ENCODE measurements around the gene MLXIP. TPM values are rescaled to one million over a fixed set of nuclear protein-coding genes. Genes with fewer than 3 reads are reported as not detected.
"Not testable (repeated sequence)": the region's sequence is repeated elsewhere in the genome, so short reads cannot be mapped to it uniquely, and the experiment has no call there.

The MLXIP gene
- total RNA-seq, 1 experiment from 2014 or later: 32.4 TPM

GRCh38 chr12:122174155-122174845 is 95.7 kb downstream of the MLXIP start, which contains the start of gene IL31:
Gene IL31, minus strand, starts transcription at chr12:122174221. Its CDS starts 49 bp downstream, at chr12:122174172.
- H2AFZ ChIP-seq (ENCODE audit: low read length): no peak within 1 kb of the TSS

GRCh38 chr12:122176473-122176872 is 97.9 kb downstream of the MLXIP start:
- not testable (repeated sequence) for H4K91ac ChIP-seq (ENCODE audit: insufficient read length, low read depth, low read length); H4K5ac ChIP-seq (ENCODE audit: insufficient read length, low read depth, low read length); H3K36me3 Mint-ChIP-seq (ENCODE audit: insufficient read depth in 1 of 3, low read depth in 3 of 3); H3T11ph ChIP-seq (ENCODE audit: low read length); H3K4me1 Mint-ChIP-seq; H2BK5ac ChIP-seq (ENCODE audit: insufficient read length, low read length); H3K23ac ChIP-seq (ENCODE audit: insufficient read length, low read depth, low read length); H4K20me1 ChIP-seq (ENCODE audit: control insufficient read depth, insufficient read depth, insufficient read length); H3K27ac ChIP-seq (ENCODE audit: insufficient read length, low read depth, low read length); DNase-seq; H4K8ac ChIP-seq (replicated peaks; ENCODE audit: insufficient read length, low read depth, low read length); H3K4ac ChIP-seq (ENCODE audit: low read depth, low read length); H2BK15ac ChIP-seq (ENCODE audit: low read depth, low read length); H2BK120ac ChIP-seq (ENCODE audit: low read depth, low read length, poor library complexity, severe bottlenecking); H3K18ac ChIP-seq (ENCODE audit: insufficient read length, low read depth, low read length); H3K14ac ChIP-seq (ENCODE audit: insufficient read depth, low read length); H2AFZ ChIP-seq (ENCODE audit: low read length); H3K4me3 Mint-ChIP-seq; H3K27me3 ChIP-seq (ENCODE audit: insufficient read depth, low read length); H3K23me2 ChIP-seq (ENCODE audit: insufficient read length, low read depth, low read length, poor library complexity, severe bottlenecking); H3K4me1 ChIP-seq (ENCODE audit: insufficient read depth, low read length); H3K9ac ChIP-seq (ENCODE audit: extremely low read depth, insufficient read length, low read length); H2AK5ac ChIP-seq (ENCODE audit: insufficient read length, low read length); H3K79me2 ChIP-seq (ENCODE audit: insufficient read depth, low read length); H3K9me3 ChIP-seq (ENCODE audit: control insufficient read depth, low read depth, low read length); H2BK12ac ChIP-seq (ENCODE audit: insufficient read length, low read depth, low read length); H3K79me1 ChIP-seq (ENCODE audit: insufficient read depth, low read depth, low read length, poor library complexity, severe bottlenecking); H2BK20ac ChIP-seq (ENCODE audit: low read depth, low read length, poor library complexity, severe bottlenecking); H3K4me2 ChIP-seq (ENCODE audit: insufficient read depth, insufficient read length, low read length); H3K9me3 Mint-ChIP-seq; H3K56ac ChIP-seq (ENCODE audit: insufficient read length, low read depth, low read length); H3K27me3 Mint-ChIP-seq (ENCODE audit: low read depth)
- no CpG with 5 or more reads among the region's 4 CpGs for WGBS (ENCODE audit: extremely low coverage, insufficient read length, low lambda C conversion rate)
- H3K27ac Mint-ChIP-seq: peak overlapping the region in 1 of 3 experiments; percentile 30; a peak in 1 of 7 replicates

More at GRCh38 chr12:122174155-122174845, 95.7 kb downstream of the MLXIP start, which contains the start of gene IL31:
- no peak within 1 kb of the TSS for H4K8ac ChIP-seq (replicated peaks; ENCODE audit: insufficient read length, low read depth, low read length)
- H4K20me1 ChIP-seq (ENCODE audit: control insufficient read depth, insufficient read depth, insufficient read length): no peaks in the 10 kb centered on the region
- H3K27me3 Mint-ChIP-seq (ENCODE audit: low read depth): peaks cover 5% of the 10 kb centered on the region; the same call in 1 of the 2 replicates
- no peak within 1 kb of the TSS for H3K4me2 ChIP-seq (ENCODE audit: insufficient read depth, insufficient read length, low read length)
- H2AK5ac ChIP-seq (ENCODE audit: insufficient read length, low read length): no peak within 1 kb of the TSS
- no peaks in the 10 kb centered on the region for H3K79me2 ChIP-seq (ENCODE audit: insufficient read depth, low read length)
- H3K56ac ChIP-seq (ENCODE audit: insufficient read length, low read depth, low read length): no peak within 1 kb of the TSS
- H3K79me1 ChIP-seq (ENCODE audit: insufficient read depth, low read depth, low read length, poor library complexity, severe bottlenecking): no peaks in the 10 kb centered on the region
- no peak within 1 kb of the TSS for H2BK15ac ChIP-seq (ENCODE audit: low read depth, low read length)
- H3K4me3 Mint-ChIP-seq: no peak within 1 kb of the TSS
- no peaks in the 10 kb centered on the region for H3K4me1 ChIP-seq (ENCODE audit: insufficient read depth, low read length)
- H3K9me3 ChIP-seq (ENCODE audit: control insufficient read depth, low read depth, low read length): no peaks in the 10 kb centered on the region
- no peak within 1 kb of the TSS for H3T11ph ChIP-seq (ENCODE audit: low read length)
- no peaks in the 10 kb centered on the region for H3K27me3 ChIP-seq (ENCODE audit: insufficient read depth, low read length)
- H3K27ac ChIP-seq (ENCODE audit: insufficient read length, low read depth, low read length): no peak within 1 kb of the TSS
- H2BK120ac ChIP-seq (ENCODE audit: low read depth, low read length, poor library complexity, severe bottlenecking): no peak within 1 kb of the TSS
- no peak for TF ChIP-seq CTCF (conservative IDR thresholded peaks at IDR 0.05)
- DNase-seq: no peak
- H3K4ac ChIP-seq (ENCODE audit: low read depth, low read length): no peak within 1 kb of the TSS
- no peak within 1 kb of the TSS for H4K5ac ChIP-seq (ENCODE audit: insufficient read length, low read depth, low read length)
- H3K4me1 Mint-ChIP-seq: no peaks in the 10 kb centered on the region
- no peak within 1 kb of the TSS for H3K14ac ChIP-seq (ENCODE audit: insufficient read depth, low read length)
- H3K23me2 ChIP-seq (ENCODE audit: insufficient read length, low read depth, low read length, poor library complexity, severe bottlenecking): no peaks in the 10 kb centered on the region
- H3K18ac ChIP-seq (ENCODE audit: insufficient read length, low read depth, low read length): no peak within 1 kb of the TSS
- H3K36me3 Mint-ChIP-seq (ENCODE audit: insufficient read depth in 1 of 3, low read depth in 3 of 3): no peaks in the 10 kb centered on the region; a peak in 1 of 7 replicates
- H2BK5ac ChIP-seq (ENCODE audit: insufficient read length, low read length): no peak within 1 kb of the TSS
- no peak within 1 kb of the TSS for H3K23ac ChIP-seq (ENCODE audit: insufficient read length, low read depth, low read length)
- H3K27ac Mint-ChIP-seq: peak within 1 kb of the TSS in 1 of 3 experiments; percentile 86; a peak in 3 of 7 replicates
- no peak within 1 kb of the TSS for H2BK20ac ChIP-seq (ENCODE audit: low read depth, low read length, poor library complexity, severe bottlenecking)
- no peaks in the 10 kb centered on the region for H3K9me3 Mint-ChIP-seq
- no peak within 1 kb of the TSS for H4K91ac ChIP-seq (ENCODE audit: insufficient read length, low read depth, low read length)
- WGBS (ENCODE audit: extremely low coverage, insufficient read length, low lambda C conversion rate): no CpG with 5 or more reads among the region's 17 CpGs
- no peak within 1 kb of the TSS for H2BK12ac ChIP-seq (ENCODE audit: insufficient read length, low read depth, low read length)
- H3K9ac ChIP-seq (ENCODE audit: extremely low read depth, insufficient read length, low read length): no peak within 1 kb of the TSS

Data from H9 (cell line).